Kidney (tissue), 14 donors: ENCODE data around the gene FIP1L1. TPM values are rescaled to one million over a fixed set of nuclear protein-coding genes. Genes with fewer than 3 reads are reported as not detected.

Experiments
- DNase-seq, 5 donors: peaks; one replicate each; pipeline ENCODE4 v3.0.0-alpha.2; 2013 to 2020
- FAIRE-seq: peaks from 2 replicates; lab custom pipeline; 2012; peaks lifted over from hg19 to GRCh38; lab: Jason Lieb, UNC
- H3K27ac ChIP-seq, 2 donors: one replicate each; pipeline ENCODE4 v1.7.0; 2013; ENCODE audit warnings: low read depth in 2 of 2, low read length in 2 of 2, inconsistent platforms in 1 of 2
- H3K27me3 ChIP-seq: one replicate; pipeline ENCODE4 v1.7.1; 2013; ENCODE audit warnings: low read length, inconsistent platforms; ENCODE audit not compliant: control insufficient read depth, insufficient read depth
- H3K36me3 ChIP-seq, 3 donors: one replicate each; pipeline versions ENCODE4 v1.7.0 to v1.7.1; 2013; ENCODE audit warnings: low read length in 3 of 3, control low read depth in 1 of 3, inconsistent platforms in 1 of 3; ENCODE audit not compliant: insufficient read depth in 3 of 3, control insufficient read depth in 2 of 3
- H3K4me1 ChIP-seq, 3 donors: one replicate each; pipeline versions ENCODE4 v1.7.0 to v1.7.1; 2013; ENCODE audit warnings: low read length in 3 of 3, inconsistent platforms in 1 of 3, low read depth in 1 of 3; ENCODE audit not compliant: control insufficient read depth in 2 of 3, insufficient read depth in 2 of 3
- H3K4me3 ChIP-seq, 3 donors: one replicate each; pipeline versions ENCODE4 v1.7.0 to v1.8.1; 2013; ENCODE audit warnings: low read length in 3 of 3, control low read depth in 1 of 3, inconsistent platforms in 1 of 3
- H3K9ac ChIP-seq, 3 donors: one replicate each; pipeline versions ENCODE4 v1.7.0 to v1.7.1; 2013; ENCODE audit warnings: low read length in 3 of 3, control low read depth in 1 of 3, inconsistent platforms in 1 of 3
- H3K9me3 ChIP-seq, 3 donors: one replicate each; pipeline versions ENCODE4 v1.7.0 to v1.7.1; 2013; ENCODE audit warnings: low read length in 3 of 3, control low read depth in 1 of 3, inconsistent platforms in 1 of 3; ENCODE audit not compliant: control insufficient read depth in 2 of 3, insufficient read depth in 1 of 3
- CTCF ChIP-seq: IDR thresholded peaks from 3 replicates; pipeline ENCODE4 v1.5.1; 2012; ENCODE audit warnings: mild to moderate bottlenecking, moderate library complexity, borderline replicate concordance; ENCODE audit not compliant: insufficient read depth; ENCODE audit errors: extremely low read depth
- intact Hi-C: fragments of 100-400 bp; cut with DNase I; formaldehyde crosslinking; loops from one replicate; pipeline ENCODE4 v1.11.1; 2022
- polyA plus RNA-seq: library from polyadenylated mRNA; stranded (reverse); fragments of 350-450 nt; fragmentation: Illumina TruSeq; extraction: RNeasy Lipid Tissue Mini Kit (QIAGEN cat#74804); gene quantifications from one replicate; pipeline ENCODE4 v1.2.3, GENCODE V29; 2014; ENCODE audit warnings: low read depth, low replicate concordance; ENCODE audit not compliant: insufficient read depth
- total RNA-seq: library from RNA; stranded (reverse); fragmentation: NEBNext Ultra II Directional; extraction: Animal tissue kit (Norgen Biotek cat#: 25700); gene quantifications from one replicate; pipeline ENCODE4 v1.2.1, GENCODE V29; 2021
- donor health status: control.
- donor health status: control.
- donor health status: control.
- donor health status: control.
- donor health status: control.
- donor health status: DM: yes; HTN: yes; CAD: no.
- donor health status: Normal renal cell carcinoma (clear cell type).

FIP1L1 gene
- total and polyA plus RNA-seq, 2 donors from 2014 or later: 25.5 to 48.0 TPM

- Histone ChIP-seq H3K4me3 (no peak overlapping the region), H3K36me3 (peaks cover 0 to 6% (median 0%) of the 10 kb centered on the region in 3 donors), H3K4me1 (peaks cover 0 to 6% (median 4%) of the 10 kb centered on the region in 3 donors), H3K9ac (no peak overlapping the region), H3K27me3 (no peaks in the 10 kb centered on the region), H3K9me3 (no peaks in the 10 kb centered on the region), H3K27ac (peak overlapping the region in 1 of 2 donors; percentile 40)
- TF ChIP-seq CTCF: no peak
- intact Hi-C loops: no loop called here
- DNase-seq (peak in 4 of 5 donors; percentile 43 to 67 (median 56)), FAIRE-seq (no peak)
Observed at GRCh38 chr4:53497487-53498244, 120.2 kb downstream of the FIP1L1 start.

GRCh38 chr4:53498706-53499105 is 121.3 kb downstream of the FIP1L1 start:
- intact Hi-C loops: no loop called here
- H3K27me3 ChIP-seq: no peaks in the 10 kb centered on the region
- H3K4me3 ChIP-seq: no peak overlapping the region
- DNase-seq: no peak
- H3K9me3 ChIP-seq: no peaks in the 10 kb centered on the region
- no peak for FAIRE-seq
- peaks cover 0 to under 1% (median 0%) of the 10 kb centered on the region in 3 donors for H3K36me3 ChIP-seq
- TF ChIP-seq CTCF: no peak
- H3K27ac ChIP-seq: no peak overlapping the region
- peaks cover 0 to 6% (median 4%) of the 10 kb centered on the region in 3 donors for H3K4me1 ChIP-seq
- no peak overlapping the region for H3K9ac ChIP-seq

- Histone ChIP-seq H3K27ac (peak overlapping the region; percentile 30 to 79), H3K9me3 (no peaks in the 10 kb centered on the region), H3K4me3 (no peak overlapping the region), H3K36me3 (no peaks in the 10 kb centered on the region), H3K27me3 (no peaks in the 10 kb centered on the region), H3K9ac (no peak overlapping the region), H3K4me1 (peaks cover 0 to 6% (median 4%) of the 10 kb centered on the region in 3 donors)
- intact Hi-C loops: no loop called here
- DNase-seq: no peak
- TF ChIP-seq CTCF: no peak
- FAIRE-seq: no peak
Observed at GRCh38 chr4:53499791-53500190, 122.3 kb downstream of the FIP1L1 start.
